Neural progenitor cell (in vitro differentiated cells): ENCODE measurements around the gene ADAMTS3. TPM values are rescaled to one million over a fixed set of nuclear protein-coding genes. Genes with fewer than 3 reads are reported as not detected.
"Not testable (repeated sequence)": the region's sequence is repeated elsewhere in the genome, so short reads cannot be mapped to it uniquely, and the experiment has no call there.

Experiments
- DNase-seq: peaks from one replicate; pipeline ENCODE4 v3.0.0-alpha.2; 2016; ENCODE audit warnings: low spot score
- H2AFZ ChIP-seq: fragments of 200-600 bp; sonication (generic); replicated peaks from 2 replicates; pipeline ENCODE4 v1.6.1; 2016; ENCODE audit warnings: antibody characterized with exemption
- H3F3A ChIP-seq: fragments of 200-600 bp; sonication (generic); 2 replicates; pipeline ENCODE4 v1.6.1; 2016; ENCODE audit warnings: antibody characterized with exemption, low read depth
- H3K27ac ChIP-seq: fragments of 200-600 bp; sonication (generic); 2 replicates; pipeline ENCODE4 v1.5.1; 2016; ENCODE audit warnings: mild to moderate bottlenecking
- H3K27me3 ChIP-seq: fragments of 200-600 bp; sonication (generic); 2 replicates; pipeline ENCODE4 v1.6.1; 2016; ENCODE audit warnings: mild to moderate bottlenecking, moderate library complexity
- H3K36me3 ChIP-seq: fragments of 200-600 bp; sonication (generic); 2 replicates; pipeline ENCODE4 v1.5.1; 2016
- H3K4me1 ChIP-seq: fragments of 200-600 bp; sonication (generic); 2 replicates; pipeline ENCODE4 v1.6.1; 2016; ENCODE audit warnings: mixed run types
- H3K4me2 ChIP-seq: fragments of 200-600 bp; sonication (generic); 2 replicates; pipeline ENCODE4 v1.6.1; 2016
- H3K4me3 ChIP-seq: fragments of 200-600 bp; sonication (generic); 2 replicates; pipeline ENCODE4 v1.5.1; 2016
- H3K79me2 ChIP-seq: fragments of 200-600 bp; sonication (generic); 2 replicates; pipeline ENCODE4 v1.6.1; 2016; ENCODE audit warnings: low read depth
- H3K9ac ChIP-seq: fragments of 200-600 bp; sonication (generic); 2 replicates; pipeline ENCODE4 v1.6.1; 2016
- H3K9me3 ChIP-seq: fragments of 200-600 bp; sonication (generic); 2 replicates; pipeline ENCODE4 v1.5.1; 2016; ENCODE audit warnings: low read depth
- H4K20me1 ChIP-seq: fragments of 200-600 bp; sonication (generic); 2 replicates; pipeline ENCODE4 v1.6.1; 2016; ENCODE audit warnings: low read depth
- H3K27ac Mint-ChIP-seq: 3 replicates; pipeline ENCODE4 v1.8.0; 2021; ENCODE audit warnings: mixed read lengths
- H3K27me3 Mint-ChIP-seq: 2 replicates; pipeline ENCODE4 v1.8.0; 2022; ENCODE audit warnings: low read depth, mild to moderate bottlenecking, inconsistent platforms, moderate library complexity, mixed read lengths; ENCODE audit not compliant: insufficient read depth
- H3K36me3 Mint-ChIP-seq: 3 replicates; pipeline ENCODE4 v1.8.0; 2021; ENCODE audit warnings: mixed read lengths
- H3K4me1 Mint-ChIP-seq: 3 replicates; pipeline ENCODE4 v1.8.0; 2021; ENCODE audit warnings: mixed read lengths
- H3K4me3 Mint-ChIP-seq: 3 replicates; pipeline ENCODE4 v1.8.0; 2021; ENCODE audit warnings: mild to moderate bottlenecking, moderate library complexity, mixed read lengths
- H3K9me3 Mint-ChIP-seq: 3 replicates; pipeline ENCODE4 v1.8.0; 2020; ENCODE audit warnings: mixed read lengths
- CTCF ChIP-seq: fragments of 200-600 bp; sonication (generic); IDR thresholded peaks from 2 replicates; pipeline ENCODE4 v1.5.1; 2017; ENCODE audit warnings: antibody characterized with exemption, mild to moderate bottlenecking
- EZH2 ChIP-seq: fragments of 200-600 bp; sonication (generic); IDR thresholded peaks from 2 replicates; pipeline ENCODE4 v1.6.1; 2017; ENCODE audit warnings: antibody characterized with exemption, mild to moderate bottlenecking, moderate library complexity
- EZH2phosphoT487 ChIP-seq: fragments of 200-600 bp; sonication (generic); IDR thresholded peaks from 2 replicates; pipeline ENCODE4 v1.6.1; 2017; ENCODE audit warnings: antibody characterized with exemption
- total RNA-seq: library from RNA; depleted of rRNA; stranded (reverse); fragments of >200 nt; gene quantifications from 2 replicates; pipeline ENCODE4 v1.2.3, GENCODE V29; 2015; ENCODE audit warnings: low replicate concordance

Gene ADAMTS3
- total RNA-seq, 1 donor from 2014 or later, result 2.1 TPM

- no peak overlapping the region for H3K4me3 Mint-ChIP-seq
- H3K4me1 Mint-ChIP-seq, result no peaks in the 10 kb centered on the region
- no peak for DNase-seq
- Histone ChIP-seq H3K9ac (no peak overlapping the region), H3K4me3 (no peak overlapping the region), H3K36me3 (no peaks in the 10 kb centered on the region), H3K27me3 (no peaks in the 10 kb centered on the region), H3F3A (no peaks in the 10 kb centered on the region), H3K4me1 (no peaks in the 10 kb centered on the region), H3K9me3 (no peaks in the 10 kb centered on the region), H2AFZ (no peak overlapping the region), H3K27ac (no peak overlapping the region), H3K79me2 (no peaks in the 10 kb centered on the region), H4K20me1 (no peaks in the 10 kb centered on the region), H3K4me2 (no peak overlapping the region)
- no peak for TF ChIP-seq CTCF
- no peak for TF ChIP-seq EZH2
- no peak for TF ChIP-seq EZH2phosphoT487
- no peak overlapping the region for H3K27ac Mint-ChIP-seq
- peaks cover 3% of the 10 kb centered on the region for H3K9me3 Mint-ChIP-seq
- H3K27me3 Mint-ChIP-seq, result no peaks in the 10 kb centered on the region
- peaks cover 11% of the 10 kb centered on the region for H3K36me3 Mint-ChIP-seq
These were observed 15.3 kb downstream of the ADAMTS3 start for GRCh38 chr4:72553540-72554337.

GRCh38 chr4:72552447-72552846, 16.6 kb downstream of the ADAMTS3 start:
- H4K20me1 ChIP-seq, result no peaks in the 10 kb centered on the region
- H3K79me2 ChIP-seq, result no peaks in the 10 kb centered on the region
- no peak overlapping the region for H3K4me2 ChIP-seq
- H3K9ac ChIP-seq, result no peak overlapping the region
- no peaks in the 10 kb centered on the region for H3K4me1 ChIP-seq
- Mint-ChIP-seq H3K4me3 (no peak overlapping the region), H3K36me3 (peaks cover 8% of the 10 kb centered on the region), H3K27ac (no peak overlapping the region), H3K4me1 (no peaks in the 10 kb centered on the region), H3K9me3 (no peaks in the 10 kb centered on the region), H3K27me3 (no peaks in the 10 kb centered on the region)
- DNase-seq, result no peak
- H3K27me3 ChIP-seq, result no peaks in the 10 kb centered on the region
- H3F3A ChIP-seq, result no peaks in the 10 kb centered on the region
- no peaks in the 10 kb centered on the region for H3K36me3 ChIP-seq
- no peak overlapping the region for H2AFZ ChIP-seq
- H3K9me3 ChIP-seq, result no peaks in the 10 kb centered on the region
- H3K4me3 ChIP-seq, result no peak overlapping the region
- no peak overlapping the region for H3K27ac ChIP-seq
- TF ChIP-seq EZH2 (no peak), EZH2phosphoT487 (no peak), CTCF (no peak)

GRCh38 chr4:72546456-72546855, 22.6 kb downstream of the ADAMTS3 start:
- H3K9me3 Mint-ChIP-seq, result peaks cover 2% of the 10 kb centered on the region
- TF ChIP-seq CTCF (no peak), EZH2 (no peak), EZH2phosphoT487 (no peak)

DNA sequence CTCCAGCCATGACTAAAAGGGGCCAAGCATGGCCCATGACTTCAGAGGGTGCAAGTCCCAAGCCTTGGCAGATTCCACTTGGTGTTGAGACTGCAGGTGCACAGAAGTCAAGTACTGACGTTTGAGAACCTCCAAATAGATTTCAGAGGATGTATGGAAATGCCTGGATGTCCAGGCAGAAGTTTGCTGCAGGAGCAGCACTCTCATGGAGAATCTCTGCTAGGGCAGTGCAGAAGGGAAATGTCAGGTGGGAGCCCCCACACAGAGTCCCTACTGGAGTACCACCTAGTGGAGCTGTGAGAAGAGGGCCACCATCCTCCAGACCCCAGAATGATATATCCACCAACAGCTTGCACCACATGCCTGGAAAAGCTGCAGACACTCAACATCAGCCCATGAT, 28.3 kb downstream of the ADAMTS3 start:
- H3K4me2 ChIP-seq, H4K20me1 ChIP-seq, DNase-seq, H3K79me2 ChIP-seq, H3K27ac Mint-ChIP-seq, H3F3A ChIP-seq, H2AFZ ChIP-seq, H3K4me1 ChIP-seq, H3K9ac ChIP-seq, H3K27me3 ChIP-seq, H3K4me3 Mint-ChIP-seq, H3K27me3 Mint-ChIP-seq, H3K9me3 ChIP-seq, H3K4me1 Mint-ChIP-seq, H3K27ac ChIP-seq, H3K36me3 ChIP-seq, H3K4me3 ChIP-seq: not testable (repeated sequence)
- H3K9me3 Mint-ChIP-seq, result peaks cover 26% of the 10 kb centered on the region
- peaks cover 14% of the 10 kb centered on the region for H3K36me3 Mint-ChIP-seq

More at GRCh38 chr4:72546456-72546855, 22.6 kb downstream of the ADAMTS3 start:
- DNase-seq, result no peak
- H3K4me3 Mint-ChIP-seq, result no peak overlapping the region
- H3K27me3 Mint-ChIP-seq, result no peaks in the 10 kb centered on the region
- H3K4me1 Mint-ChIP-seq, result no peaks in the 10 kb centered on the region
- no peak overlapping the region for H3K4me2 ChIP-seq
- no peak overlapping the region for H3K27ac ChIP-seq
- H3K4me3 ChIP-seq, result no peak overlapping the region
- H3K9ac ChIP-seq, result no peak overlapping the region
- no peaks in the 10 kb centered on the region for H4K20me1 ChIP-seq
- no peaks in the 10 kb centered on the region for H3K4me1 ChIP-seq
- no peak overlapping the region for H3K27ac Mint-ChIP-seq
- no peaks in the 10 kb centered on the region for H3K36me3 ChIP-seq
- H3K36me3 Mint-ChIP-seq, result peaks cover 20% of the 10 kb centered on the region
- no peak overlapping the region for H2AFZ ChIP-seq
- H3K27me3 ChIP-seq, result no peaks in the 10 kb centered on the region
- H3K9me3 ChIP-seq, result no peaks in the 10 kb centered on the region
- H3F3A ChIP-seq, result no peaks in the 10 kb centered on the region
- no peaks in the 10 kb centered on the region for H3K79me2 ChIP-seq
